HepG2 (cell line): ENCODE measurements around the gene ARHGAP35. TPM values are rescaled to one million over a fixed set of nuclear protein-coding genes. Genes with fewer than 3 reads are reported as not detected.

Experiments used
- CBX5 ChIP-seq: sonication (generic); formaldehyde crosslinking; IDR thresholded peaks from 2 replicates; pipeline ENCODE4 v1.4.0; 2020; ENCODE audit warnings: missing genetic modification reagents, borderline replicate concordance
- CEBPG ChIP-seq: IDR thresholded peaks from 2 replicates; pipeline ENCODE4 v1.6.1; 2016
- CREB1 ChIP-seq, 2 experiments: fragments of 450-650 bp in 1 of 2; IDR thresholded peaks; 2 replicates each; pipeline ENCODE4 v1.6.1; 2016 to 2017; ENCODE audit warnings: control low read depth in 1 of 2, mild to moderate bottlenecking in 1 of 2, missing compliant biosample characterization in 1 of 2, missing genetic modification characterization in 1 of 2
- ETV5 ChIP-seq: IDR thresholded peaks from 2 replicates; pipeline ENCODE4 v1.6.1; 2018; ENCODE audit warnings: missing biosample characterization, missing genetic modification reagents, inconsistent platforms, borderline replicate concordance
- IKZF5 ChIP-seq: IDR thresholded peaks from 2 replicates; pipeline ENCODE4 v1.6.1; 2018; ENCODE audit warnings: missing genetic modification reagents, mild to moderate bottlenecking, missing compliant biosample characterization
- KAT7 ChIP-seq: IDR thresholded peaks from 2 replicates; pipeline ENCODE4 v1.6.1; 2018; ENCODE audit warnings: borderline replicate concordance, missing compliant biosample characterization
- KDM2A ChIP-seq: sonication (generic); formaldehyde crosslinking; IDR thresholded peaks from 2 replicates; pipeline ENCODE4 v1.4.0; 2020; ENCODE audit warnings: low read depth, missing genetic modification reagents, borderline replicate concordance
- KLF16 ChIP-seq, 2 experiments: sonication (generic) in 1 of 2; formaldehyde crosslinking in 1 of 2; IDR thresholded peaks; 2 replicates each; pipeline versions ENCODE4 v1.6.1 to v1.8.0; 2016 to 2023; ENCODE audit warnings: missing genetic modification reagents in 2 of 2, missing compliant biosample characterization in 1 of 2
- MIER3 ChIP-seq: IDR thresholded peaks from 2 replicates; pipeline ENCODE4 v1.6.1; 2016; ENCODE audit warnings: missing compliant biosample characterization, borderline replicate concordance
- MNT ChIP-seq: fragments of 450-650 bp; IDR thresholded peaks from 2 replicates; pipeline ENCODE4 v1.6.1; 2016
- NCOA2 ChIP-seq: sonication (generic); formaldehyde crosslinking; IDR thresholded peaks from 2 replicates; pipeline ENCODE4 v1.8.0; 2022; ENCODE audit warnings: inconsistent platforms
- NFIC ChIP-seq: IDR thresholded peaks from 2 replicates; pipeline ENCODE4 v1.6.1; 2012; ENCODE audit warnings: mild to moderate bottlenecking, low read length, inconsistent platforms
- PRPF4 ChIP-seq: fragments of 200-400 bp; formaldehyde crosslinking; IDR thresholded peaks from 2 replicates; pipeline ENCODE4 v1.6.1; 2016; ENCODE audit warnings: low read length, low read depth; ENCODE audit not compliant: poor library complexity, severe bottlenecking
- SOX5 ChIP-seq: IDR thresholded peaks from 2 replicates; pipeline ENCODE4 v1.6.1; 2016; ENCODE audit warnings: borderline replicate concordance
- SP1 ChIP-seq, 2 experiments: fragments of 450-650 bp in 1 of 2; sonication (generic) in 1 of 2; formaldehyde crosslinking in 1 of 2; IDR thresholded peaks; 2 replicates each; pipeline versions ENCODE4 v1.4.0 to v1.6.1; 2016 to 2020; ENCODE audit warnings: missing genetic modification reagents in 1 of 2
- SP5 ChIP-seq: IDR thresholded peaks from 2 replicates; pipeline ENCODE4 v1.6.1; 2016; ENCODE audit warnings: low read depth, borderline replicate concordance
- ZBTB20 ChIP-seq: sonication (generic); formaldehyde crosslinking; IDR thresholded peaks from 2 replicates; pipeline ENCODE4 v1.8.1; 2023; ENCODE audit warnings: missing genetic modification reagents, low read depth, mild to moderate bottlenecking, borderline replicate concordance
- ZNF180 ChIP-seq: sonication (generic); formaldehyde crosslinking; IDR thresholded peaks from 2 replicates; pipeline ENCODE4 v1.4.0; 2020; ENCODE audit warnings: low read depth, missing genetic modification reagents, borderline replicate concordance
- ZNF3 ChIP-seq: IDR thresholded peaks from 2 replicates; pipeline ENCODE4 v1.7.0; 2017; ENCODE audit warnings: inconsistent platforms
- ZNF558 ChIP-seq: sonication (generic); formaldehyde crosslinking; IDR thresholded peaks from 2 replicates; pipeline ENCODE4 v1.9.0; 2022; ENCODE audit warnings: mild to moderate bottlenecking, missing genetic modification reagents, borderline replicate concordance
- ZNF580 ChIP-seq: IDR thresholded peaks from 2 replicates; pipeline ENCODE4 v1.6.1; 2016; ENCODE audit warnings: low read depth, borderline replicate concordance
- ZNF607 ChIP-seq: sonication (generic); formaldehyde crosslinking; IDR thresholded peaks from 2 replicates; pipeline ENCODE4 v1.5.1; 2020; ENCODE audit warnings: missing genetic modification reagents, mild to moderate bottlenecking, borderline replicate concordance
- polyA plus RNA-seq, 8 experiments: library from polyadenylated mRNA; depleted of rRNA in 3 of 8; stranded (reverse) in 7 of 8; unstranded in 1 of 8; fragments of >200 nt; fragmentation: Illumina TruSeq in 4 of 8; extraction: Trizol in 4 of 8; gene quantifications; 2 replicates each; pipeline versions ENCODE4 v1.2.1 to v1.2.3, GENCODE V29; 2011 to 2016; ENCODE audit warnings: low read depth in 4 of 8, missing spikeins in 1 of 8, mixed read lengths in 1 of 8; ENCODE audit not compliant: insufficient read depth in 1 of 8
- total RNA-seq, 5 experiments: library from RNA; depleted of rRNA; stranded (reverse); fragments of >200 nt; fragmentation: Illumina TruSeq; extraction: Trizol; gene quantifications; 2 replicates each; pipeline ENCODE4 v1.2.3, GENCODE V29; 2016; ENCODE audit warnings: low read depth in 1 of 5
- TF ChIP-seq, protein P1 (sequence below): sonication (generic); formaldehyde crosslinking; IDR thresholded peaks from 2 replicates; pipeline ENCODE4 v1.5.0; 2020; ENCODE audit warnings: missing genetic modification reagents
- TF ChIP-seq, protein P2 (sequence below): sonication (generic); formaldehyde crosslinking; IDR thresholded peaks from 2 replicates; pipeline ENCODE4 v1.4.0; 2020; ENCODE audit warnings: missing genetic modification reagents, borderline replicate concordance

The ARHGAP35 gene
- total and polyA plus RNA-seq, 2 of the 13 experiments (the other 11 are each of a cell fraction or from before 2014, with no cell fraction given) = 30.1 to 30.2 TPM

- TF ChIP-seq CBX5 (CRISPR knock-in tag) (0 out of 2 replicates have a peak, but pooled peaks have one; percentile 11), ZNF3 (CRISPR knock-in tag) (0 out of 2 replicates have a peak, but pooled peaks have one; percentile 19), ZNF180 (CRISPR knock-in tag) (no peak), NFIC (peak; percentile 61; the same call in 1 of the 2 replicates), SP5 (CRISPR knock-in tag) (peak; percentile 53; the same call in 1 of the 2 replicates), ETV5 (CRISPR knock-in tag) (peak; percentile 54; the same call in 1 of the 2 replicates), MIER3 (CRISPR knock-in tag) (peak; percentile 80; the same call in 1 of the 2 replicates), ZBTB20 (CRISPR knock-in tag) (peak; percentile 72; the same call in 1 of the 2 replicates), CREB1 (IDR thresholded peaks at IDR 0.05) (peak; percentile 51; the same call in 1 of the 2 replicates), CREB1 (CRISPR knock-in tag; IDR thresholded peaks at IDR 0.05) (peak; percentile 83), NCOA2 (CRISPR knock-in tag) (peak; percentile 84), CEBPG (CRISPR knock-in tag) (peak; percentile 90), KLF16 (CRISPR knock-in tag; IDR thresholded peaks at IDR 0.05) (peak in 1 of 2 experiments; percentile 76; a peak in 1 of 4 replicates), PRPF4 (no peak), ZNF580 (0 out of 2 replicates have a peak, but pooled peaks have one; percentile 31), SP1 (IDR thresholded peaks at IDR 0.05) (no peak), SP1 (CRISPR knock-in tag; IDR thresholded peaks at IDR 0.05) (no peak), SOX5 (CRISPR knock-in tag) (peak; percentile 76), ZNF607 (peak; percentile 58; the same call in 1 of the 2 replicates), KAT7 (CRISPR knock-in tag) (peak; percentile 61; the same call in 1 of the 2 replicates), ZNF558 (CRISPR knock-in tag) (no peak), MNT (peak; percentile 31; the same call in 1 of the 2 replicates), IKZF5 (CRISPR knock-in tag) (peak; percentile 81), KDM2A (no peak)
- TF ChIP-seq, protein P1, sequence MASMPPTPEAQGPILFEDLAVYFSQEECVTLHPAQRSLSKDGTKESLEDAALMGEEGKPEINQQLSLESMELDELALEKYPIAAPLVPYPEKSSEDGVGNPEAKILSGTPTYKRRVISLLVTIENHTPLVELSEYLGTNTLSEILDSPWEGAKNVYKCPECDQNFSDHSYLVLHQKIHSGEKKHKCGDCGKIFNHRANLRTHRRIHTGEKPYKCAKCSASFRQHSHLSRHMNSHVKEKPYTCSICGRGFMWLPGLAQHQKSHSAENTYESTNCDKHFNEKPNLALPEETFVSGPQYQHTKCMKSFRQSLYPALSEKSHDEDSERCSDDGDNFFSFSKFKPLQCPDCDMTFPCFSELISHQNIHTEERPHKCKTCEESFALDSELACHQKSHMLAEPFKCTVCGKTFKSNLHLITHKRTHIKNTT (CRISPR knock-in tag) = no peak
- TF ChIP-seq, protein P2, sequence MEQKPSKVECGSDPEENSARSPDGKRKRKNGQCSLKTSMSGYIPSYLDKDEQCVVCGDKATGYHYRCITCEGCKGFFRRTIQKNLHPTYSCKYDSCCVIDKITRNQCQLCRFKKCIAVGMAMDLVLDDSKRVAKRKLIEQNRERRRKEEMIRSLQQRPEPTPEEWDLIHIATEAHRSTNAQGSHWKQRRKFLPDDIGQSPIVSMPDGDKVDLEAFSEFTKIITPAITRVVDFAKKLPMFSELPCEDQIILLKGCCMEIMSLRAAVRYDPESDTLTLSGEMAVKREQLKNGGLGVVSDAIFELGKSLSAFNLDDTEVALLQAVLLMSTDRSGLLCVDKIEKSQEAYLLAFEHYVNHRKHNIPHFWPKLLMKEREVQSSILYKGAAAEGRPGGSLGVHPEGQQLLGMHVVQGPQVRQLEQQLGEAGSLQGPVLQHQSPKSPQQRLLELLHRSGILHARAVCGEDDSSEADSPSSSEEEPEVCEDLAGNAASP = peak; percentile 56; the same call in 1 of the 2 replicates
Observed at GRCh38 chr19:46890423-46891170, 29.8 kb downstream of the ARHGAP35 start (continued).
